Activated CD4-positive, CD25-positive, alpha-beta regulatory T cell treated with anti-CD3 and anti-CD28 coated beads, Interleukin-2, amount 50 U/mL, for 24 hours (primary cell): ENCODE data around the gene TP53TG3F.
"Not testable (repeated sequence)": the region's sequence is repeated elsewhere in the genome, so short reads cannot be mapped to it uniquely, and the experiment has no call there.

Source experiments
- ATAC-seq, 2 donors: fragments of 150-1000 bp; cut with Tn5 transposase; one replicate each; pipeline ENCODE4 v1.10.0; 2021; ENCODE audit warnings: mild to moderate bottlenecking in 1 of 2, moderate library complexity in 1 of 2

The TP53TG3F gene

GRCh38 chr16:33459312-33459711, at the start of gene TP53TG3F:
Gene TP53TG3F (plus strand): TSS chr16:33459612. CDS start chr16:33459680, 68 bp downstream.
- ATAC-seq: not testable (repeated sequence)

GRCh38 chr16:33491611-33492010, 32.2 kb downstream of the TP53TG3F start:
- not testable (repeated sequence) for ATAC-seq

GRCh38 chr16:33507231-33507630, 47.8 kb downstream of the TP53TG3F start:
- not testable (repeated sequence) for ATAC-seq

GRCh38 chr16:33509070-33509469, 49.7 kb downstream of the TP53TG3F start:
- ATAC-seq: not testable (repeated sequence)

GRCh38 chr16:33509906-33510305, 50.5 kb downstream of the TP53TG3F start:
- ATAC-seq: not testable (repeated sequence)
